H1 (cell line): Measurements from ENCODE around the gene MACROH2A1. TPM values are rescaled to one million over a fixed set of nuclear protein-coding genes. Genes with fewer than 3 reads are reported as not detected.

Experiments
- CTCF ChIA-PET: fragments of 300-600 bp; sonication (Branson Sonifier 250); formaldehyde crosslinking; loops from one replicate; lab custom pipeline; 2021; ENCODE audit not compliant: partially characterized antibody; lab: Charles Lee
- POLR2A ChIA-PET: fragments of 300-600 bp; sonication (Branson Sonifier 250); formaldehyde crosslinking; loops from one replicate; lab custom pipeline; 2021; ENCODE audit warnings: inconsistent platforms; ENCODE audit not compliant: partially characterized antibody; lab: Charles Lee
- DNase-seq, 2 experiments: peaks; one replicate each; pipeline versions ENCODE4 v3.0.0 to v3.0.0-alpha.2; 2010 to 2022; ENCODE audit warnings: low spot score in 2 of 2, low read depth in 1 of 2, mixed read lengths in 1 of 2
- FAIRE-seq: peaks from 2 replicates; lab custom pipeline; 2011; peaks lifted over from hg19 to GRCh38; lab: Jason Lieb, UNC
- H2AFZ ChIP-seq: 2 replicates; pipeline ENCODE4 v1.8.1; 2012; ENCODE audit warnings: low read length, inconsistent platforms
- H2AK5ac ChIP-seq: 2 replicates; pipeline ENCODE4 v1.6.1; 2013; ENCODE audit warnings: low read depth, low read length
- H2BK120ac ChIP-seq: replicated peaks from 2 replicates; pipeline ENCODE3; 2013; ENCODE audit warnings: low read depth, low read length, inconsistent platforms
- H2BK12ac ChIP-seq: 2 replicates; pipeline ENCODE4 v1.6.1; 2013; ENCODE audit warnings: low read depth, low read length
- H2BK15ac ChIP-seq: 2 replicates; pipeline ENCODE4 v1.6.1; 2013; ENCODE audit warnings: low read length
- H2BK20ac ChIP-seq: 2 replicates; pipeline ENCODE4 v1.6.1; 2013; ENCODE audit warnings: low read length
- H2BK5ac ChIP-seq: 2 replicates; pipeline ENCODE4 v1.6.1; 2013; ENCODE audit warnings: low read depth, low read length
- H3K14ac ChIP-seq: 2 replicates; pipeline ENCODE4 v1.6.1; 2013; ENCODE audit warnings: inconsistent platforms; ENCODE audit not compliant: insufficient read length
- H3K18ac ChIP-seq: 2 replicates; pipeline ENCODE4 v1.6.1; 2013; ENCODE audit warnings: low read length; ENCODE audit errors: extremely low read depth
- H3K23ac ChIP-seq: 2 replicates; pipeline ENCODE4 v1.6.1; 2013; ENCODE audit warnings: inconsistent platforms; ENCODE audit not compliant: insufficient read length
- H3K23me2 ChIP-seq: 2 replicates; pipeline ENCODE4 v1.6.1; 2013; ENCODE audit warnings: low read depth, low read length
- H3K27ac ChIP-seq: 2 replicates; pipeline ENCODE4 v1.6.1; 2011; ENCODE audit warnings: low read depth, low read length, inconsistent platforms
- H3K27me3 ChIP-seq, 4 experiments: replicated peaks in 1 of 4; 1 replicate in 1 of 4; 2 replicates in 3 of 4; pipeline versions ENCODE4 v1.6.1 to v1.8.1; 2011 to 2013; ENCODE audit warnings: low read length in 3 of 4, mild to moderate bottlenecking in 3 of 4, inconsistent platforms in 2 of 4, mixed read lengths in 2 of 4, moderate library complexity in 1 of 4; ENCODE audit not compliant: control insufficient read depth in 3 of 4, insufficient read depth in 3 of 4; ENCODE audit errors: extremely low read depth in 1 of 4
- H3K36me3 ChIP-seq, 4 experiments: 2 replicates each; pipeline versions ENCODE4 v1.6.1 to v1.8.1; 2011 to 2013; ENCODE audit warnings: mild to moderate bottlenecking in 4 of 4, low read length in 3 of 4, moderate library complexity in 2 of 4, control low read depth in 1 of 4, inconsistent platforms in 1 of 4; ENCODE audit not compliant: insufficient read depth in 4 of 4, control insufficient read depth in 2 of 4
- H3K4ac ChIP-seq: replicated peaks from 2 replicates; pipeline ENCODE3; 2013; ENCODE audit warnings: low read length, low read depth, mixed read lengths, inconsistent platforms; ENCODE audit not compliant: insufficient read length
- H3K4me1 ChIP-seq, 4 experiments: replicated peaks in 1 of 4; 1 replicate in 1 of 4; 2 replicates in 3 of 4; pipeline versions ENCODE4 v1.6.1 to v1.8.1; 2011 to 2013; ENCODE audit warnings: low read length in 3 of 4, inconsistent platforms in 2 of 4, mixed read lengths in 1 of 4; ENCODE audit not compliant: insufficient read depth in 4 of 4, control insufficient read depth in 3 of 4
- H3K4me2 ChIP-seq, 2 experiments: 2 replicates each; pipeline versions ENCODE4 v1.6.1 to v1.8.1; 2011 to 2013; ENCODE audit warnings: low read depth in 2 of 2, low read length in 2 of 2, control low read depth in 1 of 2, inconsistent platforms in 1 of 2, mild to moderate bottlenecking in 1 of 2; ENCODE audit not compliant: insufficient read depth in 1 of 2
- H3K4me3 ChIP-seq, 4 experiments: fragments of 200-600, 300-600 bp in 1 of 4; sonication (generic), shearing (Covaris generic), sonication (Bioruptor Twin) in 1 of 4; 2 replicates each; pipeline versions ENCODE4 v1.5.1 to v1.8.1; 2011 to 2016; ENCODE audit warnings: low read length in 4 of 4, low read depth in 3 of 4, control low read depth in 2 of 4, inconsistent platforms in 2 of 4, mild to moderate bottlenecking in 2 of 4, mixed read lengths in 1 of 4, moderate library complexity in 1 of 4; ENCODE audit not compliant: insufficient read depth in 2 of 4; ENCODE audit errors: extremely low read depth in 1 of 4
- H3K56ac ChIP-seq: replicated peaks from 2 replicates; pipeline ENCODE3; 2013; ENCODE audit warnings: low read depth, mild to moderate bottlenecking, mixed read lengths, low read length, inconsistent platforms; ENCODE audit not compliant: insufficient read length
- H3K79me1 ChIP-seq: 2 replicates; pipeline ENCODE4 v1.6.1; 2013; ENCODE audit warnings: low read depth, low read length, control low read depth
- H3K79me2 ChIP-seq, 2 experiments: 2 replicates each; pipeline versions ENCODE4 v1.6.1 to v1.8.1; 2012 to 2013; ENCODE audit warnings: low read length in 2 of 2, mild to moderate bottlenecking in 2 of 2, inconsistent platforms in 1 of 2; ENCODE audit not compliant: insufficient read depth in 2 of 2, control insufficient read depth in 1 of 2
- H3K9ac ChIP-seq, 4 experiments: replicated peaks in 1 of 4; 1 replicate in 1 of 4; 2 replicates in 3 of 4; pipeline versions ENCODE4 v1.6.1 to v1.8.1; 2011 to 2013; ENCODE audit warnings: low read depth in 3 of 4, low read length in 3 of 4, control low read depth in 2 of 4, mild to moderate bottlenecking in 2 of 4, moderate library complexity in 2 of 4, inconsistent platforms in 1 of 4; ENCODE audit errors: extremely low read depth in 1 of 4
- H3K9me3 ChIP-seq, 2 experiments: 2 replicates each; pipeline versions ENCODE4 v1.6.1 to v1.8.1; 2012 to 2013; ENCODE audit warnings: mild to moderate bottlenecking in 2 of 2, moderate library complexity in 2 of 2, control low read depth in 1 of 2, inconsistent platforms in 1 of 2, low read depth in 1 of 2, low read length in 1 of 2, mixed read lengths in 1 of 2; ENCODE audit not compliant: insufficient read depth in 2 of 2
- H4K20me1 ChIP-seq, 2 experiments: replicated peaks in 1 of 2; 2 replicates each; pipeline versions ENCODE3 to v1.8.1; 2011 to 2013; ENCODE audit warnings: inconsistent platforms in 2 of 2, low read length in 2 of 2, mild to moderate bottlenecking in 1 of 2; ENCODE audit not compliant: insufficient read depth in 2 of 2, control insufficient read depth in 1 of 2
- H4K5ac ChIP-seq: 2 replicates; pipeline ENCODE4 v1.6.1; 2013; ENCODE audit warnings: low read length, low read depth, mixed read lengths, inconsistent platforms; ENCODE audit not compliant: insufficient read length
- H4K8ac ChIP-seq: 2 replicates; pipeline ENCODE4 v1.8.0; 2013; ENCODE audit warnings: mild to moderate bottlenecking, moderate library complexity, low read length, inconsistent platforms; ENCODE audit not compliant: insufficient read depth; ENCODE audit errors: extremely low read depth
- H4K91ac ChIP-seq: replicated peaks from 2 replicates; pipeline ENCODE3; 2013; ENCODE audit warnings: low read length, mixed read lengths, inconsistent platforms; ENCODE audit not compliant: insufficient read length
- ASH2L ChIP-seq: fragments of 200-600, 300-600 bp; sonication (generic); IDR thresholded peaks from one replicate; pipeline ENCODE4 v1.7.1; 2017; ENCODE audit warnings: low read length
- CHD2 ChIP-seq: IDR thresholded peaks from 2 replicates; pipeline ENCODE4 v1.6.1; 2012; ENCODE audit warnings: low read length, improper control_type of control experiment
- SP4 ChIP-seq: IDR thresholded peaks from 2 replicates; pipeline ENCODE4 v1.6.1; 2012; ENCODE audit warnings: low read length, inconsistent platforms
- TAF7 ChIP-seq: optimal IDR thresholded peaks from 2 replicates; pipeline ENCODE3; 2011; ENCODE audit warnings: low read depth, mild to moderate bottlenecking, inconsistent platforms, low read length, moderate library complexity, borderline replicate concordance
- WGBS, 2 experiments: shearing (Covaris generic) in 1 of 2; methylation state at CpG; one replicate each; pipeline versions ENCODE4 v1.1.6 to v1.1.7; 2013 to 2015; ENCODE audit warnings: low lambda C conversion rate in 2 of 2, mixed read lengths in 2 of 2, inconsistent platforms in 1 of 2, low coverage in 1 of 2, missing lambda C conversion rate in 1 of 2; ENCODE audit not compliant: insufficient replicate concordance in 2 of 2, insufficient coverage in 1 of 2, insufficient read length in 1 of 2; ENCODE audit errors: extremely low coverage in 1 of 2, missing lambda C conversion rate in 1 of 2; 5-methylcytosine and 5-hydroxymethylcytosine counted together
- polyA plus RNA-seq, 7 experiments: library from polyadenylated mRNA; depleted of rRNA in 3 of 7; stranded (reverse) in 5 of 7; unstranded in 2 of 7; fragments of >200 nt in 5 of 7; fragments of 200-250 nt in 2 of 7; gene quantifications; 1 replicate in 5 of 7; 2 replicates in 1 of 7; 4 replicates in 1 of 7; pipeline versions ENCODE4 v1.2.1 to v1.2.3, GENCODE V29; 2011 to 2013; ENCODE audit warnings: missing spikeins in 2 of 7, mixed read lengths in 2 of 7
- total RNA-seq: library from RNA; stranded (reverse); fragmentation: NEBNext Ultra II Directional; extraction: Animal tissue kit (Norgen Biotek cat#: 25700); gene quantifications from 2 replicates; pipeline ENCODE4 v1.2.1, GENCODE V29; 2021

Gene MACROH2A1
- total and polyA plus RNA-seq, 2 of the 8 experiments (the other 6 are each of a cell fraction or from before 2014, with no cell fraction given), result 60.0 to 92.3 TPM

DNA sequence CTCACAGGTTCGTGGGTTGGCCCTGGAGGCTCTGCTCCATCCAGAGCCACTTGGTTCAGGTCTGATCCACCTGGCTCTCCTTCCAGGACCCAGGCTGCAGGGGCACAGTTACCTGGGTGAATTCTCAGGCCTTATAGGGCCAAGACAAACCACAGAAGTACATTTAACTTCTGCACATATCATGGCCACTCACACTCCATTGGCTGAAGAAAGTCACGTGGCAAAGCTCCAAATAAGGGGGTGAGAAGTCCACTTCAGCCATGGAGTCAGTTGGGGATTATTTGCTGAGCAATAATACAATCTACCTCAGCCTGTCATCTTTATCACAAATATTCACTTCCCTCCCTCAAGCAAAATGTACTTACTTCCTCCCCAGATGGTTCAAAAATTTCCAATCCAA is 83.6 kb downstream of the MACROH2A1 start:
- H3K23ac ChIP-seq, result no peak overlapping the region
- H2BK15ac ChIP-seq, result no peak overlapping the region
- H2BK120ac ChIP-seq, result no peak overlapping the region
- no peak overlapping the region for H3K18ac ChIP-seq
- no peak overlapping the region for H3K4me3 ChIP-seq
- no peak overlapping the region for H2BK20ac ChIP-seq
- H3K23me2 ChIP-seq, result no peaks in the 10 kb centered on the region
- H3K9ac ChIP-seq, result no peak overlapping the region
- H3K56ac ChIP-seq, result no peak overlapping the region
- H3K4me2 ChIP-seq, result no peak overlapping the region
- ChIA-PET POLR2A (interaction anchor here (1.1 kb wide), 1 partner anchor 14 kb away, joined by 3 read pairs; no protein-coding TSS in a partner anchor), CTCF (no interaction called here)
- H4K5ac ChIP-seq, result no peak overlapping the region
- H2BK5ac ChIP-seq, result no peak overlapping the region
- H3K4ac ChIP-seq, result no peak overlapping the region
- FAIRE-seq (no peak), DNase-seq (no peak)
- no peak overlapping the region for H2BK12ac ChIP-seq
- H2AFZ ChIP-seq, result no peak overlapping the region
- H3K27me3 ChIP-seq, result no peaks in the 10 kb centered on the region
- no peaks in the 10 kb centered on the region for H3K36me3 ChIP-seq
- no peaks in the 10 kb centered on the region for H3K79me1 ChIP-seq
- H4K8ac ChIP-seq, result no peak overlapping the region
- H3K9me3 ChIP-seq, result 0 out of 4 replicates have a peak, but pooled peaks cover 0 to 2% of the 10 kb centered on the region in 2 experiments
- H4K91ac ChIP-seq, result no peak overlapping the region
- H4K20me1 ChIP-seq, result no peaks in the 10 kb centered on the region
- H3K27ac ChIP-seq, result no peak overlapping the region
- no peak overlapping the region for H3K14ac ChIP-seq
- H2AK5ac ChIP-seq, result no peak overlapping the region
- WGBS, 2 experiments, result 76% methylated on average over 2 of the region's 2 CpGs; no CpG with 5 or more reads in 1 of the 2 experiments
- no peaks in the 10 kb centered on the region for H3K79me2 ChIP-seq
- no peaks in the 10 kb centered on the region for H3K4me1 ChIP-seq
- TF ChIP-seq ASH2L (no peak), CHD2 (no peak), TAF7 (no peak), SP4 (no peak)
